A673 (cell line): ENCODE results near the gene RIPOR1.

Source experiments
- CTCF ChIP-seq: fragments of 300-800, 200-600 bp; sonication (generic); conservative IDR thresholded peaks from 2 replicates; pipeline ENCODE4 v1.5.1; 2017; ENCODE audit warnings: low read depth, mild to moderate bottlenecking, antibody characterized with exemption, low read length, moderate library complexity, mixed read lengths
- EZH2 ChIP-seq: fragments of 200-600 bp; sonication (generic); IDR thresholded peaks from 2 replicates; pipeline ENCODE4 v1.6.1; 2017; ENCODE audit warnings: borderline replicate concordance, low read depth, mild to moderate bottlenecking, mixed read lengths, antibody characterized with exemption, low read length; ENCODE audit not compliant: poor library complexity, severe bottlenecking

DNA sequence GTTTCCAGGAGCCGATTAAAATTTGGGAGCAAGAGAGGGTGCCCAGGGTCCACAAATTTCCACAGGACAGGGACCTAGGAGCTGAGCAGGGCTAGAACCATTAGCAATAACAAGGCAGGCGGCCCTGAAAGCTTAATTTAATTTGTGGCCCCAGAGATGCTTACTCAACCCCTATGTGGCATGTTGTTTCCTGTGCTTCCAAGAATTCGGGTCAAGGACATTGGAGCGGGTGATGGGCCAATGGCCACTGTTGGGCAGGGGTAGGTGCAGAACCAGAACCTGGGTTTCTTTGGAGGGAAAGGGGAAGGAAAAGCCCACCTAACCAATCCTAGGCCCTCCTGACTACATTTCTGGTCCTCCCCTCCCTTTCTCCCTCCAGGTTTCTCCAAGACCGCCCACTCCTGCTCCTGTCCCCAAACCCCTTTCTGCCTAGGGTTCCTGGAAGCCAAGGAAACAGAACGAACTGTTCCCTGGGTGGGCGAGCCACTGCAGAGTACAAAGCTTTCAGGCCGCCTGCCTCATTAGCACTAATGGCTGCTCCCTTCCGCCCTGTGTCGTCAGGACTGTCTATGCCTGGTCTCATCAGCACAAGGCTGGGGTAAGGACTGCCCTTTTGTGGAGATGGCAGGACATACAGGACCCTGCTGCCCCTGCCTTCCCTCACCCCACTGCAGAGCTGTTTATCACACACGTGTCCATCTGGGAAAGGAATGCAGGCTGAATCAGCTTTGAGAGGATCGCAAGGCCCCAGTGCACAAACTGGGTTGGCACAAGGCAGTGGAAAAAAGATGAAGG is 44.7 kb upstream of the RIPOR1 start:
- no peak for TF ChIP-seq CTCF
- no peak for TF ChIP-seq EZH2
